ENCODE measurements around the gene SERPINE3.

SERPINE3 gene

DNA sequence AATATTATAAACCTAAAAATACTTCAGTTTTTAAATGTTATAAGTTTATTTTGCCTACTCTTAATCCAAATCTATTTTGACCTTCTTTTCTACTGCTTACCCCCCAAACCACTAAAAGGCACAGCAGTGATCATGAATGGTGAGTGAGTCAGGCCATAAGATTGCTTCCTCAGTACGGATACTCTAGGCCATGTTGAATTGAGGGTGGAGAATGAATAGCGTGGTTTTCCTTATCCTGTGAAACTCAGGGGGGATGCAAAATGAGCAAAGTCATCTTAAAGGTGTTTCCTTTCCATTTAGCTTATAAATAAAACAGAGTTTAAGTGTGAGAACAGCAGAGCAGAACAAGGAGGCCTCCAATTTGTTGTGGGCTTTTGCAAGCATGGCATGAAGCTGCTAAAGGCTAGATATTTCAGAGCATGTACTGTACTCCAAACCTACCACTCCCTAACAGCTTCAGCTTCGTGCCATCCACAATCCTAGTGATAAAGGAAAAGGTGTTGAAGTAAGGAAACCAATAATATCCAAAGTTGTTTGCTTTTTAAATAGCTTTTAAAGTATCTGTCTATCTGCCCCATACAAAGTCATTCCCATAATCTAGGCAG, 25.0 kb downstream of the SERPINE3 start:
- no peak for DNase-seq

DNA sequence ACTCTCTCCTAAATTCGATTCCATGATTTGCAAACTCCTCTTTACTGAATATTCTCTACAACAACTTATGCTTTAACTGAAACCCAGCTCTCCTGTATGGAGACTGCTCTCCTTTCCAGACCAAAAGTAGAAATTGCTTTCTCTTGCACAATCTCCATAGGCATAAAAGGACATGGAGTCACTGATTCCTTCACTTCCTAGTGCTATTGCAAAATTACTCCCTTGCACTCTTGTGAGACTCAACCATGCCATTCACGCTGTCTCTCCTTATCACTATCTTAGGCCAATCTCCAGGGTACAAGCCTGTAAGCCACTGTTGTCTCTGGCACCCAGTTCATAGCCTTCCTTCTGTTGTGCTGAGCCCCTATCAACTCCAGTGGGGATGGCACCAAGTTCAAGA, 30.6 kb downstream of the SERPINE3 start:
- no peak for DNase-seq

DNA sequence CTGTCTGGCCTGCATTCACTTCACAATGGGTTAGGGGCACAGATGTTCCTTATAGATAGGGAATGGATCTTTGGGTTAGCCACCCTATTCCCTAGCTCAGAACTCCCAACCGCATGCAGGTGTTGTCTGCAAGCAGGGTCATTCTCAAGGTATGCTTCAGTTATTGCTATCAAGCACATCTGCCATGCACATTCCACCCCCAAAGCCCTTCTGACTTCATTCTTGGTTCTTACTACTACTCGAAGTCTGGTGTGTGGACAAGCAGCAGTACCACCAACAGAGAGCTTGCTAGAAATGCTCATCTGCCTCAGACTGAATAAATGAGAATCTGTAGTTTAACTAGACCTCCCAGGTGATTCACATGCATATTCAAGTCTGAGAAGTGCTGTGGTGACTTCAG, 31.3 kb downstream of the SERPINE3 start:
- DNase-seq = no peak

DNA sequence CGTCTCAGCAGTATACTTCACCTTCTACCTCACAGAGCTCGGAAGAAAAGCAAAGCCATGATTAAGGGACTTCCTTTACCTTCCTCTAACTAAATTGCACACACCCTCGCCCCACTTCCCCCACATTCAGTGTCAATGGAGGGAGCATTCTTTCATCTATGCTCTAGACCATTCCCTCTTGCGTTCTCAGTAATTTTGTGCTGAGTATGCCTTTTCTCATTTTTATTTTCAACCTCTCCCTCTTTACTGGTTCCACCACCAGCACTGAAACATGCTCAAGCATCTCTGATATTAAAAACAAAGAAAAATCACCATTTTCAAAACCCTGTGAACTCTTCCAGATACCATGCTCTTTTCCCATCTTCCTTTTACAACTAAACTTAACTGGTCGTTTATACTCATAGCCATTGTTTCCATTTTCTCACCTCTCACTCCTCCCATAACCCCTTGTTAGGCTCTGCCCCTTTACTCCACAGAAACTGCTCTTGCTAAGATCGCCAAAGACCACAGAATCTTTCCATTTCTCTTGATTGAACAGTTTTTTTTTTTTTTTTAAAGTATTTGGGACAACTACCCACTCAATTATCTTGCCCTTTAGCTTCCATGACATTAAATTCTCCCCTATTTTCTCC, 32.4 kb downstream of the SERPINE3 start:
- no peak for DNase-seq

DNA sequence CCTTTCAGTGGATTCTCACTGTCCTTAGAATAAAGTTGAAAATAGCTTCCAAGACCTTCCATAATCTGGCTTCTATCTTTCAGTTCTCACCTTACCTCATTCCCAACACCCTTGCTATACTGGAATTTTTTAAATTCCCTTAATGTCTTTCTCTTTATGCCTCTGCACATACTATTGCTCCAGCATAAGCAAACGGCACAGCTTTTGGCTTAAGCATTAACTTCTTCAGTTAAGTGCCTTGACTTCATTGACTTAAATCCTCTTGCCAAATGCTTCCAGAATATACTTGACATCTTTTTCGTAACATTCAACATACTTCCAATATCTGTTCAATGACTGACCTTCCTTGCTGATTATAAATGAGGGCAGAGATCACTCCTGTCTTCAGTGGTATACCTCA, 34.0 kb downstream of the SERPINE3 start:
- no peak for DNase-seq

DNA sequence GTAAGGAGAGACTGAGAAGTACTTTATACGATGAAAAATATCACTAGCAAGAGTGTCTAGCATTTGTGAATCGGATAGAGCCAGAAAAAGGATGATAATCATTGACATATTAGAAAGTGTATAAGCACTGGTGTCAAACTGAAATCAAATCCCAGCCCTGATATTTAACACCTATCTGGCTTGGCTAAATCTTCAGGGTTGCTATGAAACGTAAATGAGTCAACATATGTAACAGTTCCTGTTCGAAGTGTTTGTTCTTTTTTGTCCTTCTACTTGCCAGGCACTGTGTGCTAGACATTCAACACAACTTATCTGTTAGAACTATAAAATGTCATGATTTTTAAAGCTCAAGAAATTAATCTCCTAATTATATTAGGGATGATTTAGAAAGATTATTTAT, 40.8 kb downstream of the SERPINE3 start:
- DNase-seq = no peak

DNA sequence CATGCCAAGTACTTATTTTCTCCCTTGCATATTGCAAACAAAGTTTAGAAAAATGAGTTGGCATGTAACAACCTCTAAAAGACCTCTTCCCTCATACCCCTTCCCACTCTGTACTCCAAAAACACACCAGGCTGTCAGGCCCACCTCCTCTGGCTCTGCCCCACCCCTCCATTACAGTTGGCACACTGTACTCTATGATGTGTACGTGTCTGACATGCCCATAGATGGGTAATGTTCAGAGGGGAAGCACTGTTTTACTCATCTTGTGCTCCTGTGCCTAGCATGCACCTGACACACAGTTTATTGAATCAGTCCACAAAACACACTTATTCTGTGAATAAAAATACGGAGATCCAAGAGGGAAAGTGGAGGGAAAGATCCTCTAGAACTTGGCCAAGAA, 45.6 kb downstream of the SERPINE3 start:
- no peak for DNase-seq

DNA sequence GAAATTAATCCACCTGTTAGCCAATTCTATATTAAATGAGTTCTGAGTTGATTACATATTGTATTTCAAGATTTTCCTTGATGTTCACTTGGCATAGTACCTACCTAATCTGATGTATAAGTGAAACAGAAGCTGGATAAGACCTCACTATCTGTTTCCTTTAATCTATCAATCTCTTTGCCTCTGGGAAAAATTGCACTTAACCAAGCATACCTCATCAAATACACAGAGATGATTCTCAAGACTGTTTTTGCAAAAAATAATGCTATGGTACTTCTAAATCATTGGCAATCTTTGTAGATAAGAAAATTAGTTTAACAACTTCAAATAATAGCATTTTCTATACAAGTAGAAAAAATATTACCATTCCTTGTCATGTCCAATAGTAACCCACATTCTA, 55.2 kb downstream of the SERPINE3 start:
- no peak for DNase-seq

DNA sequence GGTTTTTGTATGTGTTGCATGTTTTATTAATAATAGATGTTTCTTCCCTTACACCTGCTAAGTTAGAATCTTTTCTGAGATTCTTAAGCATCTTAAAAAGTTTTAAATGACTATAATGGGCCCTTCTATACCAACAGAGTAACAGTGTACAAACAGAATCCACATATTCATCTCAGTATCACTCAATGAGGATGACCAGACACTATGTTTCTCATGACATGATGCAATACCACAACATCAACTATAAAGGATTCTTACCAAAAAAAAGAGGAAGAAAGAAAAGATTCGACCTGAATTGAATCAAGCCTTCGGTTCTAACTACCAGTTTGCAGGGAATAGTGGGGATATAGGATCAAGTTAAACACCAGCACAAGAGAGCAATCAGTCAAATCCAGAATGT, 56.9 kb downstream of the SERPINE3 start:
- no peak for DNase-seq

DNA sequence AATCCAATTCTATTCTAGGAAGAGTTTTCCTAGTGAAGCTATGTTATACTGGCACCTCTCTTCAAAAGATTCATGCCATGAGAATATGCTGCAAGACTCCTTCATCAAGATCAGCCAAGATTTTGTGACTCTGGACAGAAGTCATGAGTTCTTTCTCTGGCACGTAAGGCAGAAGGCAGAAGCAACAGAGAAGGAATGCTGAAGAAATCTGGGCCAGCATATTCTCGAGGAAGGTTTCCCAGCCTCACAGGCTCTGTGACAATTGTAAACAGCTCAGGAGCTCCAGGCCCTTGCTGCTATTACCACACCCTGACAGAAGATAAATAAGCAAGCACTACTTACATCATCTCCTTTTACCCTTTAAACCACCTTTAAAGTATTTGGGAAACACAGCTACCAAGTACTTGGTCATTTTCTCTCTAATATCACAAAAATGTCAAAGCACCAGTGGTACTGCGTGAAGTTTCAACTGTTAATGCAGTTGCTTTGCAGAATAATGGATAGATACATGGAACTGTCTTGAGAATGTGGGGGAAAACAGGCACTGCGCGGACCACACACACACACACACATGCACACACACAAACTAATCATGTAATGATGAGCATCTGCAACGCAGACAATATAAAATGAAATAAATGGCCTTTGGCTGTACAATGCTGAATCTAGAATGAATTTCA, 57.9 kb downstream of the SERPINE3 start:
- DNase-seq = no peak

DNA sequence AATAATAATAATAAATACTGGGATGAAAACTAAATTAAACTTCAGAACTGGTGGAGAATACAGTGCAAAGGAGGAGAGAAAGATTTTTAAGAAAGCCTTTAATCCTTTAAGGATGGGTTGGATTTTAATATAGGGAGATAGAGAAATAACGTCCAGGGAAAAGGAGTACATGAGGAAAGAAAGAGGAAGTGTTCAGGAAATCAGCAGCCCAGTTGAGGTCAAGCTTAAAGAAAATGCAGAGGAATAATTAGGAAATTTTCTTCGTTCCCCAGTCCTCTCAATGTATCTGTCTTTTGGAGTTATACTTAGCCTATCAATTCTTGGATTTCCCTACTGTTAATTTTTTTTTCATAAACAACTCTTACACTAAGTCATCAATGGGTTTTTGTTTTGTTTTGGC, 65.7 kb downstream of the SERPINE3 start:
- DNase-seq = no peak

DNA sequence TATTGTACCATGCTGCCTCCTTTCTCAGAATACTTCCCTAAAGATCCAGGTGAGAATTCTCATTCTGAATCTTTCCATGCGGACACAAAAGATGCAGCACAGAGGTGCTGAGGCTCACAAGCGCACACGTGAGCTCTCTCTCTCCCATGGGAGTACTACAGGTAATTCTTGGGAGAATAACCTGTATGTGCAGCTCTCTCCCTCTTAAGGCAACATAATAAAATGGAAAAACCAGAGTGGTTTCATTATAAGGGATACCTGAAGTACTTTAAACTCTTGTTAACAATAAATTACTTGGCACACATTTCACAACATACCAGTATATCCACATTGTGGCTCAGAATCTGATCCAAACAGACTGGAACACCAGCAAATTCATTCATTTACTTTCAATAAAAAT, 72.9 kb downstream of the SERPINE3 start:
- DNase-seq = no peak
